Forelimb muscle (tissue), 1 donor: ENCODE results near the gene SMARCD2. TPM values are rescaled to one million over a fixed set of nuclear protein-coding genes. Genes with fewer than 3 reads are reported as not detected.
"Not testable (repeated sequence)": the region's sequence is repeated elsewhere in the genome, so short reads cannot be mapped to it uniquely, and the experiment has no call there.

Experiments
- DNase-seq: peaks from one replicate; pipeline ENCODE4 v3.0.0-alpha.2; 2013; ENCODE audit warnings: low read depth
- polyA plus RNA-seq: library from polyadenylated mRNA; unstranded; fragments of 120-200 nt; gene quantifications from one replicate; pipeline ENCODE4 v1.2.1, GENCODE V29; 2013; ENCODE audit not compliant: insufficient read length

SMARCD2 gene
- polyA plus RNA-seq, 1 donor: 23.5 TPM

- DNase-seq: no peak
Measured at GRCh38 chr17:63850401-63850800, 7.9 kb upstream of the SMARCD2 start.

GRCh38 chr17:63848834-63849689 is 6.6 kb upstream of the SMARCD2 start:
- peak; percentile 70 for DNase-seq

DNA sequence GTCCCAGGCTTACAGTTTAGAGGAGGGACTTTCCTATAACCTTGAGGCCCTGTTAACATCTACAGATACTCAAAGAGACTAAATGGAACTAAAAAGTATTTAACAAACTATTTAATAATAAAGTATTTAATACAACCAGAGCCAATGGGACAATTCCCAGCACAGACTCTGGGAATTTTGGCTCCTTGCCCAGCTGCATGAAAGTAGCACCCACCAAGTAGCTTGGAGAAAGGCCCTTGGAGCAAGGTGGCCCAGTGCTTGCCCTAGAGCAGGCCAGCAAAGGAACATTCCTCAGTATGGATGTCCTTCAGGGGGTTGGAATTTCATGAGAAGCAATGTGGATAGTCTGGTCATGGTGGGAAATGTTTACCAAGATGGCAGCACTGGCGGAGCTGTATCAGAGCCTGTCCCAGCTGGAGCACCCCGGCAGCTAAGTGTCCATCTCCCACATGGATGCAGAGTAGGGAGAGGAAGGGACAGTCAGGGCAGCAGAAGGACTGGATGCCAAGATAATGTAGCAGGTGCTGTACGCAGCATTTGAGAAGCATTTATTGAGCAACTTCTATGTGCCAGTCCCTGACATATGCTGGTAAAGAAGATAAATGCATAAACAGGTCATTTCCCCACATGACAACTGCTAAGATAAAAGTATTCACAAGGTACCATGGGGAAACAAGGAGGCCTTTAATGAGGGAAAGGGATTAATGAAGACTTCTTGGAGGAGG is 5.2 kb upstream of the SMARCD2 start:
- DNase-seq: no peak

GRCh38 chr17:63845509-63845908 is 3.0 kb upstream of the SMARCD2 start:
- no peak for DNase-seq

DNA sequence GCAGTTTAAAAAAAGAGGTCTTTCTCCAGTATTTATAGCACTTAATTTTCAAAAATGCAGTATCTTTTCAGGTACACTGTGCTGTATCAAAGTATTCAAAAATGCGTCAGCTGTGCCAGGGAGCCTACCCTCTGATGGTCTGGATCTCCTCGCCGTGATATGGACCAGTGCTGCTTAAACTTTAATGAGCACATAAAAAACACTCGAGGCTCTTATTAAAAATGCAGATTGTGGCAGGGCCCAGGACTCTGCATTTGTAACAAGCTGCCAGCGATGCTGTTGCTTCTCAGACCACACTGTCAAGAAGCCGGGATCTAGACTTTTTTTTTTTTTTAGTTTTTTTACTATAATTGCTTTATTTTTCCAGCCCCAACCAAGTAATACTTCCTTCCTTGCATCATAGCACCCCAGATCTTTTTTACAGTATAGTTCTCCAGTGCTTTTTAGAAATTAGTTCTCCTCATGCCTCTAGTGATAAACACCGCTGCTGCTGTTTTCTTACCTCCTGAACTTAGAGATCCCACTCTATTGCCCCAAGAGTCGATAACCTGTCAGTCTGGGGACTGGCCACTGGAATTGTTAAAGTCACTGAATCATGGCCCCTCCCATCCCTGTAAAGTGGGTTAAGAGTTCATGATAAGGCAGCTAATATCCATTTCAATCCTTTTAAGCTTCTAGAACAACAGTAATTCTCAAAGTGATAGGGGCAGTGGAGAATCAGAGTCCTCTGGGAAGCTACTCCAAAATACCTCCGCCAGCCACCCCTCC is 1.6 kb upstream of the SMARCD2 start:
- DNase-seq: no peak

DNA sequence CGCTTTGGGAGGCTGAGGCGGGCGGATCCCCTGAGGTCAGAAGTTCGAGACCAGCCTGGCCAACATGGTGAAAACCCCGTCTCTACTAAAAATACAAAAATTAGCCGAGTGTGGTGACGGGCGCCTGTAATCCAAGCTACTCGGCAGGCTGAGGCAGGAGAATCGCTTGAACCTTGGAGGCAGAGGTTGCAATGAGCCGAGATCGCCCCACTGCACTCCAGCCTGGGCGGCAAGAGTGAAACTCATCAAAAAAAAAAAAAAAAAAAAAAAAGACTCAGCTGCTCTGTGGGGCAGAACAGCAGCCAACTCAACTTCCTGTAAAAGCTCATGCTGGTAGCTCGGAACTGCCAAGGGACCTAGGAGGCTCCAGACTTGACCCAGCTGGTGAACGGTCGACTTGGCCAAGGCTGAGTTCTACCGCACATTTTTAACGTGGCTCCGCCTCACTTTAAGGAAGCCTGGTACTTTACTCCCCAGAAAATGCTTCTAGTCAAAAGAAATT is 953 bp upstream of the SMARCD2 start:
- not testable (repeated sequence) for DNase-seq

- no peak for DNase-seq
Measured at GRCh38 chr17:63842173-63842539, 329 bp downstream of the SMARCD2 start.

GRCh38 chr17:63841350-63842172 is 924 bp downstream of the SMARCD2 start:
- DNase-seq: no peak

DNA sequence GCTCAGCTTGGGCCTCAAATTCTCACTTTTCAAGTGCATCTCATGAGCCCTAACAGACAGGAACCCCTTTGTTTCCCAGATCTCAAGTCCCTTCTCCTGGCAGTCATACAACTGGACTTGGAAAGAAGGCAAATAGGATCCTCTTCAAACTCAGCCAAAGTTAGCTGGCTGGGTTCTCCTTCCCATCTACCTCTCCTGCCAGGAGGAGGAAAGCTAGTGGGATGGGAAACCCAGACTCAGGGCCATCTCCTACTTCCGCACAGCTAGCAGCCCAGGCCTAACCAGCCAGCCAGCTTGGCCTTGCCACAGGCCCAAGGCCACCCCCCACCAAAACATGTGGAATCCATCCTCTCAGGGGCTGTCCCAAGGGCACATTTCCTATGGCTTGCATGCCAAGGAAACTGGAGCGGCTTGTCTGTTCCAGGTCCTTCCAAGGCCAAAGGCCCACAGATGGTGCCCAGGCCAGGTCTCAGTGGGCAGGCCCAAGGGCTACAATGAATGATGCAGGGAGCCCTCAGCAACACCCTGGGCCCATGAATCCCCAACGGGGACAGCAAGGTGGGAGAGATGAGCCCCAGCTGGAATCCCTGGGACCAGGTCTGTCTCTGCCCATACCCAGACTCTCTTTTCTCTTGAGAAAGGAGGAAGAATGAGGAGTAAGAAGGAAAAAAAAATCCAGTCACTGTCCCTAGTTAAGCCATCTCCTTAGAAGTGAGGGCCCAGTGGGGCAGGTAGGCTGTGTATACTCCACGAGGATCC is 1.7 kb downstream of the SMARCD2 start:
- no peak for DNase-seq

- DNase-seq: no peak
Measured at GRCh38 chr17:63838631-63839171, 3.8 kb downstream of the SMARCD2 start.

GRCh38 chr17:63837962-63838600 is 4.4 kb downstream of the SMARCD2 start:
- no peak for DNase-seq

GRCh38 chr17:63837480-63837879 is 5.0 kb downstream of the SMARCD2 start:
- DNase-seq: no peak

GRCh38 chr17:63836811-63837210 is 5.7 kb downstream of the SMARCD2 start:
- DNase-seq: no peak

DNA sequence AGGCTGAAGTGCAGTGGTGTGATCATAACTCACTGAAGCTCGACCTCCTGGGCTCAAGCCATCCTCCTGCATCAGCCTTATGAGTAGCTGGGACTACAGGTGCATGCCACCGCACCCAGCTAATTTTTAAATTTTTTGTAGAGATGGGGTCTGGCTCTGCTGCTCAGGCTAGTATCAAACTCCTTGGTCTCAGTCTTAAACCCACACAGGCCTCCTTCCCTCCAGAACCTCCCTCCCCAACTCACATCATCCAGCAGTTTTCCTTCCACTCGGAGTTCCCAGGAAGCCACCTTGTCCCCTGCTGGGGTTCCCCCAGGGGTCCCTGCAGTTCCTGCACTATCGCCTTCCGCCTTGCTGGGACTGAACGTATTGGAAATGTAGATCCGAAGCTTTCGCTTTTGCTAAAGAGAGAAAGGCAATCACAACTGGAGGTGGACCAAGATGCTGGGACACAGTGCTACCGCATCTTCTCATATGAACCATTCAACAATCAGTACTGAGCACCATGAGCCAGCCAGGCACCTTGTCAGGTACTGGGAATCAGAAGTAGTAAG is 7.2 kb downstream of the SMARCD2 start:
- no peak for DNase-seq

GRCh38 chr17:63834431-63835166 is 7.9 kb downstream of the SMARCD2 start:
- no peak for DNase-seq

- DNase-seq: no peak
Measured at GRCh38 chr17:63833741-63834373, 8.6 kb downstream of the SMARCD2 start.

- no peak for DNase-seq
Measured at GRCh38 chr17:63833026-63833740, 9.3 kb downstream of the SMARCD2 start.
